SK-N-SH treated with all-trans-retinoic acid at 6 μM for 48 hours (cell line): ENCODE measurements around the gene NTPCR.

Source experiments
- CSDC2 ChIP-seq: fragments of 250-450 bp; sonication (Bioruptor Pico); IDR thresholded peaks from 2 replicates; pipeline ENCODE4 v1.5.0; 2020; ENCODE audit warnings: mild to moderate bottlenecking, moderate library complexity
- CSRNP3 ChIP-seq: fragments of 250-450 bp; sonication (Bioruptor Pico); IDR thresholded peaks from 2 replicates; pipeline ENCODE4 v1.5.1; 2021; ENCODE audit warnings: mild to moderate bottlenecking, moderate library complexity
- RARB ChIP-seq: fragments of 250-450 bp; sonication (Bioruptor Pico); IDR thresholded peaks from 2 replicates; pipeline ENCODE4 v1.8.0; 2021; ENCODE audit warnings: mild to moderate bottlenecking, moderate library complexity
- TCF4 ChIP-seq: fragments of 250-450 bp; sonication (Bioruptor Pico); IDR thresholded peaks from 2 replicates; pipeline ENCODE4 v1.8.0; 2021; ENCODE audit warnings: mild to moderate bottlenecking, moderate library complexity, borderline replicate concordance
- ZC3H10 ChIP-seq: fragments of 250-450 bp; sonication (Bioruptor Pico); IDR thresholded peaks from 2 replicates; pipeline ENCODE4 v1.5.1; 2021; ENCODE audit warnings: mild to moderate bottlenecking, moderate library complexity
- ZFP3 ChIP-seq: fragments of 250-450 bp; sonication (Bioruptor Pico); IDR thresholded peaks from 2 replicates; pipeline ENCODE4 v1.5.0; 2020; ENCODE audit warnings: mild to moderate bottlenecking, moderate library complexity
- ZFP30 ChIP-seq: fragments of 450-650 bp; formaldehyde crosslinking; IDR thresholded peaks from 2 replicates; pipeline ENCODE4 v1.5.0; 2022; ENCODE audit warnings: mild to moderate bottlenecking, moderate library complexity
- ZNF8 ChIP-seq: fragments of 450-650 bp; formaldehyde crosslinking; IDR thresholded peaks from 2 replicates; pipeline ENCODE4 v1.5.0; 2020; ENCODE audit warnings: mild to moderate bottlenecking, moderate library complexity
- TF ChIP-seq, protein P1 (sequence below): fragments of 250-450 bp; sonication (Bioruptor Pico); IDR thresholded peaks from 2 replicates; pipeline ENCODE4 v1.8.0; 2020; ENCODE audit warnings: mild to moderate bottlenecking, moderate library complexity, borderline replicate concordance

- TF ChIP-seq TCF4 (CRISPR knock-in tag) (no peak), CSRNP3 (CRISPR knock-in tag) (no peak), CSDC2 (CRISPR knock-in tag) (no peak), ZFP30 (no peak), RARB (no peak), ZNF8 (CRISPR knock-in tag) (no peak), ZC3H10 (CRISPR knock-in tag) (no peak), ZFP3 (CRISPR knock-in tag) (no peak)
- TF ChIP-seq, protein P1, sequence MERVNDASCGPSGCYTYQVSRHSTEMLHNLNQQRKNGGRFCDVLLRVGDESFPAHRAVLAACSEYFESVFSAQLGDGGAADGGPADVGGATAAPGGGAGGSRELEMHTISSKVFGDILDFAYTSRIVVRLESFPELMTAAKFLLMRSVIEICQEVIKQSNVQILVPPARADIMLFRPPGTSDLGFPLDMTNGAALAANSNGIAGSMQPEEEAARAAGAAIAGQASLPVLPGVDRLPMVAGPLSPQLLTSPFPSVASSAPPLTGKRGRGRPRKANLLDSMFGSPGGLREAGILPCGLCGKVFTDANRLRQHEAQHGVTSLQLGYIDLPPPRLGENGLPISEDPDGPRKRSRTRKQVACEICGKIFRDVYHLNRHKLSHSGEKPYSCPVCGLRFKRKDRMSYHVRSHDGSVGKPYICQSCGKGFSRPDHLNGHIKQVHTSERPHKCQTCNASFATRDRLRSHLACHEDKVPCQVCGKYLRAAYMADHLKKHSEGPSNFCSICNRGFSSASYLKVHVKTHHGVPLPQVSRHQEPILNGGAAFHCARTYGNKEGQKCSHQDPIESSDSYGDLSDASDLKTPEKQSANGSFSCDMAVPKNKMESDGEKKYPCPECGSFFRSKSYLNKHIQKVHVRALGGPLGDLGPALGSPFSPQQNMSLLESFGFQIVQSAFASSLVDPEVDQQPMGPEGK: no peak
Observed at GRCh38 chr1:233031521-233031920, 81.1 kb downstream of the NTPCR start.
